Measurements from ENCODE around the gene ZNF253. TPM values are rescaled to one million over a fixed set of nuclear protein-coding genes. Genes with fewer than 3 reads are reported as not detected.
"Not testable (repeated sequence)": the region's sequence is repeated elsewhere in the genome, so short reads cannot be mapped to it uniquely, and the experiment has no call there.

Gene ZNF253
- total RNA-seq, 4 donors from 2014 or later: 9.0 to 19.0 (median 10.7) TPM

DNA sequence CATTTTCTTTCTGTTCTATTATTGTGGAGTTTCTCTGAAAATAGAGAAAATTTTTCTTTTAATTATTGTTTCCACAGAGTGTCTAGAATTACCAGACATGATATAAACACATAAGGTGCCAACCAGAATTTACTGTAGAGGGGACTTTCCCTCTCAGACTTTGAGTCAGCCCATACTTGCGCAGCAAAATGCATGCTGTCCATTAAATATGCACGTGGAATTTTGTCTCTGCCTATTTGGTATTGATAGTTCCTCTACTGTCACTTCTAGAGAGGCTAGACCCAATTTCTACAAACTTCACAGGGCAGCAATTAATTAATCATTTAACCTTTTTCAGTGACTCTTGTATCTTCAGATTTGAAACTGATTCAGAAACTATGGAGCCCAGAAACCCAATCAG, 44.0 kb downstream of the ZNF253 start:
- Histone ChIP-seq H3K4me3 (no peak overlapping the region), H3K4me1 (no peaks in the 10 kb centered on the region), H3K27me3 (no peaks in the 10 kb centered on the region), H3K27ac (no peak overlapping the region), H3K36me3 (peaks cover 0 to 8% (median 0%) of the 10 kb centered on the region in 3 donors), H3K9me3 (no peaks in the 10 kb centered on the region)
- 96 to 97% methylated on average over 2 of the region's 2 CpGs for WGBS, 2 donors
- no peak for DNase-seq (ENCODE audit: low spot score in 2 of 2)
- TF ChIP-seq EP300 (IDR thresholded peaks at IDR 0.05) (no peak), POLR2A (IDR thresholded peaks at IDR 0.05) (no peak)
- TF ChIP-seq, protein P1, sequence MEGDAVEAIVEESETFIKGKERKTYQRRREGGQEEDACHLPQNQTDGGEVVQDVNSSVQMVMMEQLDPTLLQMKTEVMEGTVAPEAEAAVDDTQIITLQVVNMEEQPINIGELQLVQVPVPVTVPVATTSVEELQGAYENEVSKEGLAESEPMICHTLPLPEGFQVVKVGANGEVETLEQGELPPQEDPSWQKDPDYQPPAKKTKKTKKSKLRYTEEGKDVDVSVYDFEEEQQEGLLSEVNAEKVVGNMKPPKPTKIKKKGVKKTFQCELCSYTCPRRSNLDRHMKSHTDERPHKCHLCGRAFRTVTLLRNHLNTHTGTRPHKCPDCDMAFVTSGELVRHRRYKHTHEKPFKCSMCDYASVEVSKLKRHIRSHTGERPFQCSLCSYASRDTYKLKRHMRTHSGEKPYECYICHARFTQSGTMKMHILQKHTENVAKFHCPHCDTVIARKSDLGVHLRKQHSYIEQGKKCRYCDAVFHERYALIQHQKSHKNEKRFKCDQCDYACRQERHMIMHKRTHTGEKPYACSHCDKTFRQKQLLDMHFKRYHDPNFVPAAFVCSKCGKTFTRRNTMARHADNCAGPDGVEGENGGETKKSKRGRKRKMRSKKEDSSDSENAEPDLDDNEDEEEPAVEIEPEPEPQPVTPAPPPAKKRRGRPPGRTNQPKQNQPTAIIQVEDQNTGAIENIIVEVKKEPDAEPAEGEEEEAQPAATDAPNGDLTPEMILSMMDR (IDR thresholded peaks at IDR 0.05): no peak

DNA sequence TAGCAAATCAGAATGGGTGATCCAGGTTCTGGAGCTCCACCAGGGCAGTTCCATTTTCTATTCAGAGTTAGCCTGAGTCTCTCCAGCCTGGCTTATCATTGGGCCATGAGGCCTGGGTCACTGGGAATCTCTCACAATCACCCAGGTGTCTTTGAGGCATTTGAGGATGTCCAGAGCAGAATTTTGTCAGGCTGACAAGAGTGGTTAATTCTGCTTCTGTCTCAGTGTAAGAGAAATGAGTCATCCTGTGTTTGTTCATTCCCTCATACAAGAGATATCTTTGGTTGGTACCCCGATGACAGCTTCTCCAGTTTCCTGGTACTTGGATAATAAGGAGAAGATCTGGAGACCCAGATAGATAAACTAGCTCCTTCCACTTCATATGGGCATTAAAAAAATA, 45.5 kb downstream of the ZNF253 start:
- no peaks in the 10 kb centered on the region for H3K27me3 ChIP-seq
- no peaks in the 10 kb centered on the region for H3K4me1 ChIP-seq
- no peaks in the 10 kb centered on the region for H3K9me3 ChIP-seq
- TF ChIP-seq, protein P1 (IDR thresholded peaks at IDR 0.05): no peak
- TF ChIP-seq POLR2A (IDR thresholded peaks at IDR 0.05) (no peak), EP300 (IDR thresholded peaks at IDR 0.05) (no peak)
- H3K27ac ChIP-seq: no peak overlapping the region
- H3K36me3 ChIP-seq: peaks cover 0 to 10% (median 0%) of the 10 kb centered on the region in 3 donors
- no peak overlapping the region for H3K4me3 ChIP-seq
- no peak for DNase-seq (ENCODE audit: low spot score in 2 of 2)
- WGBS, 2 donors: 90 to 96% methylated on average over 1 of the region's 1 CpG

DNA sequence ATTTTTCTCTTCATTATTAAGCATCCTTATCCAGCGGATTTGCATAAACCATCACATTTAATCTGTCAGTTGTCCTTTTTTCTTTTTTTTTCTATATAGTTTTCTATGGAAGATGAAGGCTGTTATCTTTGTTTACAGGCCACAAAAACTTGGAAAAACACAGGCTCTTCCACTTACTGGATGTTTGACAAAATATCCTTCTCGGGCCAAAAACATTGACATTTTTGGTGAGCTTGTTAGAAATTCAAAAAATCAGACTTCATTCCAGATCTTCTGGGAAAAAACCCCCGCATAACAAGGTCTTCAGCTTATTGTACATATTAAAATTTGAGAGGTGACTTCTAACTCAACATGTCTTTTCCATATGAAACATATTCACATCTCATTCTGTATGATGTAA, 48.9 kb downstream of the ZNF253 start:
- H3K27me3 ChIP-seq: no peaks in the 10 kb centered on the region
- H3K36me3 ChIP-seq: peaks cover 0 to 9% (median 0%) of the 10 kb centered on the region in 3 donors
- H3K4me1 ChIP-seq: no peaks in the 10 kb centered on the region
- H3K27ac ChIP-seq: no peak overlapping the region
- 82 to 85% methylated on average over 3 of the region's 3 CpGs for WGBS, 2 donors
- no peak overlapping the region for H3K4me3 ChIP-seq
- no peak for DNase-seq (ENCODE audit: low spot score in 2 of 2)
- TF ChIP-seq, protein P1 (IDR thresholded peaks at IDR 0.05): no peak
- no peak for TF ChIP-seq POLR2A (IDR thresholded peaks at IDR 0.05)
- no peak for TF ChIP-seq EP300 (IDR thresholded peaks at IDR 0.05)
- H3K9me3 ChIP-seq: no peaks in the 10 kb centered on the region

DNA sequence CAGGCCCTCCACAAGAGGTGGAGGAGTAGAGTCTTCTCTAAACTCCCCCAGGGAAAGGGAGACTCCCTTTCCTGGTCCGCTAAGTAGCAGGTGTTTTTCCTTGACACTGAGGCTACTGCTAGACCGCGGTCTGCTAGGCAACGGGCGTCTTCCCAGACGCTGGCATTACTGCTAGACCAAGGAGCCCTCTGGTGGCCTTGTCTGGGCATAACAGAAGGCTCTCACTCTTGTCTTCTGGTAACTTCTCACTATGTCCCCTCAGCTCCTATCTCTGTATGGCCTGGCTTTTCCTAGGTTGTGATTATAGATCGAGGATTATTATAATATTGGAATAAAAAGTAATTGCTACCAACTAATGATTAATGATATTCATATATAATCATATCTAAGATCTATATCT, 64.7 kb downstream of the ZNF253 start:
- H3K4me1 ChIP-seq, H3K27ac ChIP-seq, H3K27me3 ChIP-seq, H3K4me3 ChIP-seq: not testable (repeated sequence)
- H3K36me3 ChIP-seq: peaks cover 0 to 62% (median 0%) of the 10 kb centered on the region in 3 donors
- DNase-seq (ENCODE audit: low spot score in 2 of 2): peak; percentile 22 to 54
- TF ChIP-seq, protein P1 (IDR thresholded peaks at IDR 0.05): peak in 3 of 5 experiments; percentile 12 to 32 (median 17)
- 53 to 70% methylated on average over 7 of the region's 7 CpGs for WGBS, 2 donors
- peaks cover 0 to 52% (median 28%) of the 10 kb centered on the region in 4 donors for H3K9me3 ChIP-seq

DNA sequence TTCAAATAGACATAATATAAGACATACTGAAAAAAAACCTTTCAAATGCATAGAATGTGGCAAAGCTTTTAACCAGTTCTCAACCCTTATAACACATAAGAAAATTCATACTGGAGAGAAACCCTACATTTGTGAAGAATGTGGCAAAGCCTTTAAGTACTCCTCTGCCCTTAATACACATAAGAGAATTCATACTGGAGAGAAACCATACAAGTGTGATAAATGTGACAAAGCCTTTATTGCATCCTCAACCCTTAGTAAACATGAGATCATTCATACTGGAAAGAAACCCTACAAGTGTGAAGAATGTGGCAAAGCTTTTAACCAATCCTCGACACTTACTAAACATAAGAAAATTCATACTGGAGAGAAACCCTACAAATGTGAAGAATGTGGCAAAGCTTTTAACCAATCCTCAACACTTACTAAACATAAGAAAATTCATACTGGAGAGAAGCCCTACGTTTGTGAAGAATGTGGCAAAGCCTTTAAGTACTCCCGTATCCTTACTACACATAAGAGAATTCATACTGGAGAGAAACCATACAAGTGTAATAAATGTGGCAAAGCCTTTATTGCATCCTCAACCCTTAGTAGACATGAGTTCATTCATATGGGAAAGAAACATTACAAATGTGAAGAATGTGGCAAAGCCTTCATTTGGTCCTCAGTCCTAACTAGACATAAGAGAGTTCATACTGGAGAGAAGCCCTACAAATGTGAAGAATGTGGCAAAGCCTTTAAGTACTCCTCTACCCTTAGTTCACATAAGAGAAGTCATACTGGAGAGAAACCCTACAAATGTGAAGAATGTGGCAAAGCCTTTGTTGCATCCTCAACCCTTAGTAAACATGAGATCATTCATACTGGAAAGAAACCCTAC, 68.0 kb downstream of the ZNF253 start:
- not testable (repeated sequence) for H3K27ac ChIP-seq; H3K4me3 ChIP-seq; H3K4me1 ChIP-seq; DNase-seq (ENCODE audit: low spot score in 2 of 2); H3K27me3 ChIP-seq
- WGBS, 2 donors: 90 to 95% methylated on average over 3 of the region's 3 CpGs
- Histone ChIP-seq H3K36me3 (peaks cover 0 to 41% (median 0%) of the 10 kb centered on the region in 3 donors), H3K9me3 (peaks cover 0 to 80% (median 35%) of the 10 kb centered on the region in 4 donors)

Data from tibial nerve (tissue), 4 donors.